Activated T-cell treated with anti-CD3 and anti-CD28 coated beads for 4 hours (primary cell): ENCODE measurements around the gene SEMA3G.

Experiments used
- DNase-seq: peaks from one replicate; pipeline ENCODE4 v3.0.0-alpha.2; 2020

SEMA3G gene

DNA sequence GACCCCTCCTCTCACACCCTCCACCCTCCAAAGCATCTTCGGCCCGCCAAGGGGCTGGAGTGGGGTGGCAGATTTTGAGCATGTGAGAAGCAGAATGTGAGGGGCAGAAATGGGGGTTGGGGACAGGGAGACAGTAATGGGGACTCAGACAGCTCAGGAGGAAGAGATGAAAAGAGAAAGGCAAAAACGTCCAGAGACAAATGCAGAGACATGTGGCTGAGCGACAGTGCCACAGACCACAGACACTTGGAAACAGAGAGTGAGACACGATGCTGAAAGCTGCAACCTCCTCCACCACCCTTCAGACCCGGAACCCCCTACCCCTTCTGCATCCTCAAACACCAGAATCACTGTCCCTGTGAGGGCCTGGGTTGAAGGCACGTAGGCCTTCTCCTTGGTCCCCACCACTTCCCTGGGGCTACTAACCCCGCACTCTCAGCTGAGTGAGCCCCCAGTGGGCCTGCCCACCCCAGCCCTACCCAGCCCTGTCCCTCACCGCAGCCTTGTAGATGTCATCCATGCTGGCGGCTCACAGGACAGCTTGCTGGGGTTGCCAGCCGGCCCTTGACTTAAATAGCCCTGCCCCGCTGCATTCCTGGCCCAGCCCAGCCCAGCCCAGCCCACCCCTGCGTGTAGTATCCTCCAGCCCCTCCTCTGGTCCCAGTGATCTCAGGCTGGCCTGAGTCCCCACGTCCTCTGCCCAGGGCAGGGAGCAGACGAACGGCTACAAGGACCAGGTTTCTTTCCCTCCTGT, 8.8 kb upstream of the SEMA3G start, which contains the start of gene TNNC1:
Gene TNNC1 (minus strand): TSS at position 546 of the 754 bp plus-strand sequence. CDS start 26 bp downstream, at position 520.
- DNase-seq: no peak

DNA sequence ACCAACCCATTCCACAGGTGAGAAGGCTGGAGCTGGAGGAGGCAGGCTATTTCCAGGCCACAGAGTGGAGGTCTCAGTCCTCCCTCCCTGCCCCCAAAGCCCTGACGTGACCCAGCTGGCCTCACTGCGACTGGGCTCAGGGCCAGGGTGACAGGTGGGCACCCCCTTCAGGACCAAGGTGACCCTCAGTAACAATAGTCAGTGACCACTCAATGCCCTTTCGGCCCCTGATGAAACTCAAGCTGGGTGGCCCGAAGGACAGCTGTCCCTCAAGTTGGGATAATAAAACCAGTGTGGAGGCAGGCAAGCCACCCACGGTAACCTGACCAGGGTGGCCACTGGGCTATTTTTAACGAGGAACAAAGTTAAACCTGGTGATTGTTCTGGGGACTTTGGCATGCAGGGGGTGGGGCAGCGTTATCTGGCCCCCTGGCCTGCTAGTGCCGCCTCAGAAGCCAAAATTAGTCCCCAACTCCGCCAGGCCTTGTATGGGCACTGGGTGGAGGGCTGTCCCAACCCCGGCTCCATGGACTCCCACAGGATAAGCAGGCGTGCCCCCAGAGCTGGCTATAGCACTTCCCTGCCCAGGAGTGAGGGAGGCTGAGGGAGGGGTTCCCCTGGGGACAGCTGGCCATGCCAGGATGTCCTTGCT, 7.8 kb upstream of the SEMA3G start:
- no peak for DNase-seq

DNA sequence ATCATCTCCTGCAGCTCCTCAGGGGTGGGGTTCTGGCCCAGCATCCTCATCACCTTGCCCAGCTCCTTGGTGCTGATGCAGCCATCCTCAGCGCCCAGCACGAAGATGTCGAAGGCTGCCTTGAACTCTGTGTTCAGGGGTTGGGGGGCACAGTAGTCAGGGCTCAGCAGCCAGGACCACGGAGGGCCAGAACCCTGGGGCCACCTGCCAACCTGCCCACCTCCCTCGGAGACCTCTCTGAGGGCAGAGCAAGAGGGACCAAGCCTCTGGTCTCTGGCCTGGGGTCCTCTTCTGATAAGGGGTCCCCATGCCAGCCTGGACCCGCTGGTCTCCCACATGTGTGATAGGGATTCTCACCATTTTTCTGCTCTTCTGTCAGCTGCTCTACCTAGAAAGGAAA, 7.2 kb upstream of the SEMA3G start:
- DNase-seq: no peak

DNA sequence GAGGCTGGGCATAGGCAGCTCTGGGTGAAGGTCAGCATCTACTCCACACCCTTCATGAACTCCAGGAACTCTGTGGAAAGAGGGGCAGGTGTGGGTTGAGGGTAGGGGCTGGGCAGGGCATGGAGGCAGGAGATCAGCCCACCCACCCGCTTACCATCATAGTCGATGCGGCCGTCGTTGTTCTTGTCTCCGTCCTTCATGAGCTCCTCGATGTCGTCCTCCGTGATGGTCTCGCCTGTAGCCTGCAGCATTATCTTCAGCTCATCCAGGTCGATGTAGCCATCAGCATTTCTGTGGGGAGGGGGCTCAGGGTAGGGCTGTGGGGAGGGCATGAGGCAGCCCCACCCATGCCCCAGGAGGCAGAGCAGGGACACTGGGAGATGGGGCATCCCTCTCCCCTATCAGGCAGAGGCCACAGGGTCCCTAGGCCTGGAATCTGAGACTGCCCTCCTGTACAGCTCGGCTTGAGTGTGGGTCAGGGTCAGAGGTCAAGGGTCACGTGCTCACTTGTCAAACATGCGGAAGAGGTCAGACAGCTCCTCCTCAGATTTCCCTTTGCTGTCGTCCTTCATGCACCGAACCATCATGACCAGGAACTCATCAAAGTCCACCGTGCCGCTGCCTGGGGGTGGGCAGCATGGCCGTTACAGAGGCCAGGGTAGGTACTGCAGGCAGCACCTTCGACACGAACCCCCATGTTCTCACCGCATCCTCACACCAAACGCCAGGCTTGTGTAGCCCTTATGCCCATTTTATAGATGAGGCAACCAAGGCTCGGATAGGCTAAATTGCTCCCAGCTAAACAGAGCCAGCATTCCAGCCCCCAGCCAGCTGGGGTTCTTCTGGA, 6.6 kb upstream of the SEMA3G start:
- no peak for DNase-seq

DNA sequence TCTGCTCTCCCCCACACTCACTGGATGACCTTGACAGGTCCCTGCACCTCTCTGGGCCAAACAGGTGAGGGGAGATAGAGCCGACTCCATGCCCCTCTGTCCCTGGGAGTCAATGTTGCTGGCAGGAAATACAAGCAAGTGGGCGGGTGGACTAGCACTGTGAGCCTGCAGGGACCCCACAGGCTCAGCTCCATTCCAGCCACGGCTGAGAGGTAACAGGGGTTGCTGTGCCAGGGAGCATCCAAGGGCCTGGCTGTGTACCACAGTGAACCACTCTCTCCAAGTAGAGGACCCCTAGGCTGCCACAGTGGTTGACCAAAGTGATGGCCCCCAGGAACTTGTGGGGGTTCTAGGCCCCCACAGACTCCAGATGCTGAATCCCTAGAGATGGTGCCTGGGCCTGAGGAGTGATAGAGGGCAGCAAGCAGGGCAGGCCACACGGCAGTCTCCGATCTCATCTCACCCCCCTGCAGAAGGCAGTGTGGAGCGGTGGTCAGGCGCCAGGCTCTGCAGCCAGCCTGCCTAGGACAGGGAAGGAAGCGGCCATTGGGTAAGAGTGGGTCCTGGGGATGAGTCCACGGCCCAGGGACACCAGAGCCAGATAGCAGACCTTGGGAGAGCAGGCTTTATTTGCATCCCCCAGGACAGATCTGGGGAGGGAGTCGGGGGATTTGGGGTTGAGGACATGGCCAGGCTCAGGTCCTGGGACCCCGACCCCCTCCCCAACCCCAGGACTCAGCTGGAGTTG, 5.8 kb upstream of the SEMA3G start:
- DNase-seq: no peak

DNA sequence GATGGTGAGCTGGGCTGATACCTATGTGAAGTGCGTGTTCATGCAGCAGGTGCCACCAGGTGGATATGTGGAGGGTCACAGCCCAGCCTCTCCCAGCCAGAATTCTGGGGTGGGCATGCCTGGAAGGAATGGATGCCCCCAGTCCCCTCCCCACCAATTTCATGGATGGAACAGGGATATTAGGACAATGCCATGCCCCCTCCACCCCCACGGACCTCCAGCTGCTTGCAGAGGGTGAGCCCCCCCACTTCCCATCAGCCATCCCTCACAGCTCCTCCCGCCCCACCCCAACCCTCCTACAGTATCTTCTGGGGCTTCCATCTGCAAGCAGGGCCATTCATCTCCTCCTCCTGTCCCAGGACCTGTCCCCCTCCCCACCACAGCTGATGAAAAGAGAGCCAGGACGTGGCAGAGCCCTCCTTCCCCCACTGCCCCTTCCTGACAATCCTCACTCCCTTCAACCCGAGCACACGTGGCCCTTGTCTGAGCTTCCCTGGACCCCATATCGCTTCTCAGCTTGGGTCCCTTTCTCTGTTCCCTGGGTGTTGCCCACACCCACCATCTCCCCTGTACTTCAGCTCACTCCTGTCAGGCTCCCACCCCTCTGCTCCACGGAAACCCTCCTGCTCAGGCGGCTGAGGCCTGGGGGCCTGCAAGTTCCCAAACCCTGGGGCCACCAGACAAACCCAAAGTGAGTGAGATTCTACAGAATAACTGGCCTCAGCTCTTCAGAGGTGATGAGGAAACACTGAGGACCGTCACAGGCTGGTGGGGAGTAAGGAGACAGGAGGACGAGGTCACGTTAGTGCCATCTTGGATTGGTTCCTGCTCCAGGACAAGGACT, 2.8 kb upstream of the SEMA3G start:
- DNase-seq: no peak

DNA sequence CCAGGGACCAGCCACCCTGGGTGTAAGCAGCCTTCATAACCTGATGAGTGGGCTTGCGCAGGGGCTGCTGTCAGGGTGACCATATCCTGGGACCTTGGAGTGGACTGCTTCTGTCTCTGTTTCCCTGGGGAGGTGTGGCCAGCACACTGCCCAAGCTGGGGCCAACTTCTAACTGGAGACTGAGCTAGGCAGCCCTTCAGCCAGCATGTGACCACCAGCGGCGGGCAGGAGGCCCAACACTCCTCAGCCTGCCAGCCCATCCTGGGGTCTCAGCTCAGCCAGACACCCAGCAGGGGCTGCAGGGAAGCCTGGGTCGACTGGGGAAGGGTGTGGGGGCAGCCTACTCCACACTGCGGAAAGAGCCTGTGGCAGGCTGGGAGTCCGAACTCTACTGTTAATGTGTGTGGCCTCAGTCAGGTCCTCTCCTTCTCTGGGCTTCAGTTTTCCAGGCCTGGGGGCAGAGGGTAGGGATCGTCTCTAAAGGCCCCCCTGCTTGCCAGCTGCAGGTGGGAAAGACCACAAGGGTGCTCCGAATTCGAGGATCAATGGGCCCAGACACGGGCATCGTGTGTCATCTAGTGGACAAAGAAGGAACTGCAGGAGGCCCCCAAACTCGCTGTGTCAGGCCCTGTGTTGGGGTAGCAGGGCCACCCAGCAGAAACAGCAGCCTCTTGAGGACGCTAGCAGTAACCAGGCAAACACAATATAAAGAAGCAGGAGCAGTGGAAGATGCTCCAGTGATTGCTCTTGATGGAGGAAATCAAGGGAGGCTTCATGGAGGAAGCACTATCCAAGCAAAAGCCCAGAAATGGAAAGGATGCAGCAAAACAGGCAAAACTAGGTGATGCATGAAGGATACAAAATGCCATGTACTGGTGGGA, 2.0 kb upstream of the SEMA3G start:
- DNase-seq: peak; percentile 68

DNA sequence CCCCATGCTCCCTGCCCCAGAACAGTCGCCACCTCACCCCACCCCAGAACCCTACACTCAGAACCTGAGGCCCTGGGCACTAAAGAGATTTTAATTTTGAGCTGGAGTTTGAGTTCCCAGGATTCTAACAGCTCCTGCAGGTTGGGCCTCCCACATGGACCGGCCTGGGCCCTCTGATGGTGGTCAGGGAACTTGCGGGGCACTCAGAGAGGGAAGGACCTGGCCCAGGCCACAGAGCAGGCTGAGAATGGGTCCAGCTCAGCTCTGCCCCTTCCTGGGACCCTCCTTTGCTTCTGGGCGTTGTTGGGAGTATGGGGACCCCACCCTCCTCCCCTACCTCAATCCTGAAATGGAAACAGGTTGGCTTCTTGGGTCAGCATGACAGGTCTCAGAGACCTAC, 1.1 kb upstream of the SEMA3G start:
- no peak for DNase-seq

DNA sequence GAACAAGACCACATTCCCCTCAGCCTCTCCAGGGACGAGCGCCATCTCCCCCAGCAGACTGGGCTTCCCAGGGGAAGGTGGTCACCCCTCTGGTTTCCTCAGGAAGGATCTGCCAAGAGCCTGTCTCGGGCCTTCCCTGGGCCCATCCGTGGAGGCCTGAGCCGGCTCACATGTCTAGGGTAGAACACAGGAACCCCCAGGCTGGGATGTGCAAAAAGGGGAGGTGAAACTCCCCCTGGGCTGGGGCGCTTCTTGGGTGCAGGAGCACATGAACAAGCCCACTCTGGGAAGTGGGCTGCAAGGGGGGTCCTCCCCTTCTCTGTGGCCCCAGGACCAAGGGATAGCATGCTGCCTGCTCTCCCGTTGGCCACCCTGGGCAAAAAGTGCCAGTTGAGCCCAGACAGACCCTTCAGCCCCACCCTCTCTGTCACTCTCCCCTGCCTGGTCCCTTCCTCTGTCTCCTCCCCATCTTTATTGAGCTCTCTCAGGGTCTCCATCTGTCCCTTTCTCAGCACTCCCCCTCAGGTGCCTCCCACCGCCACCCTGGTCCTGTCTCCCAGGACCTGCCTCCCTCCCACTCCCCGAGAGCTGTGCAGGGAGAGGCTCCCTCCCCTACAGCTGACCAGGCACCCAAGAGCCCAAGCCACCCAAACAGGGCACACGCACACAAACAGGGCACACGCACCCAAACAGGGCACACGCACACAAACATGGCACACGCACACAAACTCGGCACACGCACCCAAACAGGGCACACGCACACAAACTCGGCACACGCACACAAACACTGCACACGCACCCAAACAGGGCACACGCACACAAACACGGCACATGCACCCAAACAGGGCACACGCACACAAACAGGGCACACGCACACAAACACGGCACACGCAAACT, 864 bp downstream of the SEMA3G start:
- DNase-seq: no peak

DNA sequence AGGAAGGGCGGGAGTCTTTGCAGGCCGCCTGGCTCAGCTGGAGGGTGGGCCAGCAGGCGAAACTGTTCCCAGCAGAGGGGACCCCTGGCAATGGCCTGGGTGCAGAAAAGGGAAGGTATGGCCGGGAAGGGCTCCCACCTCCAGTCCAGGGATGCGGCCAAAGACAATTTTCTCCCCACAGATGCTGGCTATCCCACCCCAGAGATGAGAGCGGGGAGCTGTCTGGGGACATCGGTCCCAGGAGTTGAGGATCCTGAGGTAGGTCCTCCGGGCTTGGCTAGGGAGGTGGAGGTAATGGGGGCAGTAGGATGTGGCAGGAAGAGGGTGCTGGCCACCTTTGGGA, 1.7 kb downstream of the SEMA3G start:
- no peak for DNase-seq

DNA sequence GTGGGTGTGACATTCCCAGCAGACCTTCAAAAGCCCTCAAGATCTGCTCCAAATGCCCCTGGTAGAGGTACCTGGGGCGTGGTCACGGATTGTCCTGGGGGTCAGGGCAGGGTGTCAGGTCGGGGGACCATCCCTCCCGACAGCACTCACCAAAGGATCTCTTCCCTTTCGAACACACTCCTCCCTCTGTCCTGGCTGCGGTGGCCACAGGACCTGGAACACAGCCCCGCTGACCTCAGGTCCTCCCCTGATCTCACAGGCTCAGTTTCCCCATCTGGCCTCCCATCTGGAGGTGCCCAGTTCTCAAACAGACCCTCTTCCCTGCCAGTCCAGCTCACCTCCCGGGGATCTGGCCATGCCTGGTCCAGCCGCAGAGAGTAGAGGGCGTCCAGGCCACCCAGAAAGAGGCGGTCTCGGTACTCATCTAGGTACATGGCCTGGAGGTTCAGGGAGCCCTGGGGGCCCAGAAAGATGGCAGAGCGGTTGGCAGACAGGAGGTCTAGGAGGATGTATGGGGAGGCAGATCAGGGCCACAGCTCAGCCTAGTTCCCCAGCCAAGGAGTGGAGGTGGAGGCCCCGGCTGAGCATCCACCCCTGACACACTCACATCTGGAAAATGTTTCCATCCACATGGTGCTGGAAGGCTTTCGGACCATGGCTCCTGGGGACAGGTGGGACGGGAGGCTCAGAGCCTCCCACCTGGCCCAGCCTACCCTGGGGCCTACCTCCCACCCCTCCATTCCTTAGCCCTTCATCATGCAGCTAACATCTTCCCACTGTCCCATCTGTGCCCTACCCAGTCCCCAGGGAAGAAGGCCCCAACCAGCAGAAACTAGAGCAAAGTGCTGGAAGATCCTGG, 2.3 kb downstream of the SEMA3G start:
- no peak for DNase-seq

DNA sequence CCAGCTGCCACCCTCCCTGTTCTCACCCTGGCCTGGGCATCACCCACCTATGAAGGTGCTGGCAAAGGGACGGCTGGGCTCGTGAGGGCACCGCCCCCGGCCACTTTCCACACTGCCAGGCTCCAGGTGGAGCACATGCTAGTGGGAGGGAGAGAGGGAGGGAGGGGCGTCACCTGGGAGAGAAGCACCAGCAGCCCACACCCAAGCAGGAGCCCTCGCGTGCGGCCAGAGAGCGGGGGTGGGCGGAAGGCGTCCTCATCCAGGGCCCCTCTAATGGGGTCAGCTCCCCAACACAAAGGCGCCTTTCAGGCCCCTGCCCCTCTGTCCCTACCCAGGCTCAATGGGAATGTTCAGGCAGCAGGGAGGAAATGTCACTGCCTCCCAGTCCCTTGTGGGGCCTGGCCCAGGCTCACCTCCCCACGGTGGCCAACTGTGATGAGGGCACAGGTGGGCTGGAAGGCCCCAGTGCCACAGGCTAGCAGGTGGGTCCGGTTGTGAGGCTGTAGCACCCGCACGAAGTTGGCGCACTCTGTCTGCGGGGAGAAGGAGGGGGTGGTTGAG, 3.1 kb downstream of the SEMA3G start:
- no peak for DNase-seq

DNA sequence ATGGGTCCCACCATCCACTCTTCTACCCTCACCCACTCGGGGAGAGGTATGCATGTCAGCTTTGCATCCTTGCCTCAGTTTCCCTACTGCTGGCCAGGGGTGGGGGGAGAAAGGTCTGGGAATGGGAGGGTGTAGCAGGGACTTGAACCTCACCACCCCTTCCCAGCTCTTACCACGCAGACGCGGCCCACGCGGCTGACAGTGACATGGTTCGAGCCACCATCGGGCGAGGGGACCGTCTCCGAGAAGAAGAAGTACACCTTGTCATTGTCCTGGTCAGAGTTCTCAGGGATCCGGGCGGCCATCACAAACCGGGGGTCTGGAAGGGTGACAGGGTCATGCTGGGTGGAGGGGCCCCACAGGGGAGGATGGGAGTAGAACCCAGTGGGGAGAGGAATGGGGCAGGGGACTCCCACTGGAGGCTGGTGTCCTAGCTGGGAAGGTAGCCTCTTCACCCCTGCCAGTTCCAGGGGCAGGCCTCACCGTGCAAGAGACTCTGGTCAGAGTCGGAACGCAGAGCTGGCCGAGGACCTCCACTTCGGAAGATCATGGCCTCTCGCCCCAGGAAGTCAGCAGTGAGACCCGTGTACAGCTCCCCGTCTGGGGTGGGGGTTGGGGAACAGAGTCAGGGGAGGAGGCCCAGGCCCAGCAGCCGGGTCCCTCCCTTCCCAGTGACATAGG, 3.7 kb downstream of the SEMA3G start:
- no peak for DNase-seq

DNA sequence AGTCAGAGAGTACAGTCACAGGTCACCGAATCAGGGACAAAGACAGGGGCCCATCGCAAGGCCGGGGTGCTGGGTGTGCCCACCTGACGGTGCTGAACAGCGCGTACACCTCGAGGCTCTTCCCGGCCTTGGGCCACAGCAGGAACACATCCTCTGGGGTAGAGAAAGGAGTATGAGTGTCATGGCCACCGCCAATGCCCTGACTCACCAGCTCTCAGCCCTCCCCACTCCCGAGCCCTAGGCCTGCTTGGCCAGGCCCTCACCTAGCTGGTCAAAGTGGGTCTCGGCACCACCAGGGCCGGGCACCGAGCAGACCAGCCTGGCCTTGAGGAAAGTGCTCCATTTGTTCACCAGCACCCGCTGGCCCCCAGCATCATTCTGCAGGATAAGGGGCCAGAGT, 4.2 kb downstream of the SEMA3G start:
- DNase-seq: no peak

DNA sequence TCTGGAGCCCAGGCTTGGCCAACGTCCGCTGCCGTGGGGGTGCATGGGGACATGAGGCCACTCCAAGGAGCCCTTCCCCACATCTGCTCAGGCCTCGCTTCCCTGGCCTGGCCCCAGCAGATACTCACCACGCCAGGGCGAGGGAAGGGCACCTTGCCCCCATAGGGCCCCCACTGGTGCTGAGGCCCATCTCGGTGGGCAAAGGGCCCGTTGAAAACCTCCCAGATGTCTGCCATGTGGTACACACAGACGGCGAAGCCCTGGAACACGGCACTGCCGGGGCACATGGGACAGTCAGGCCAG, 4.7 kb downstream of the SEMA3G start:
- DNase-seq: no peak

DNA sequence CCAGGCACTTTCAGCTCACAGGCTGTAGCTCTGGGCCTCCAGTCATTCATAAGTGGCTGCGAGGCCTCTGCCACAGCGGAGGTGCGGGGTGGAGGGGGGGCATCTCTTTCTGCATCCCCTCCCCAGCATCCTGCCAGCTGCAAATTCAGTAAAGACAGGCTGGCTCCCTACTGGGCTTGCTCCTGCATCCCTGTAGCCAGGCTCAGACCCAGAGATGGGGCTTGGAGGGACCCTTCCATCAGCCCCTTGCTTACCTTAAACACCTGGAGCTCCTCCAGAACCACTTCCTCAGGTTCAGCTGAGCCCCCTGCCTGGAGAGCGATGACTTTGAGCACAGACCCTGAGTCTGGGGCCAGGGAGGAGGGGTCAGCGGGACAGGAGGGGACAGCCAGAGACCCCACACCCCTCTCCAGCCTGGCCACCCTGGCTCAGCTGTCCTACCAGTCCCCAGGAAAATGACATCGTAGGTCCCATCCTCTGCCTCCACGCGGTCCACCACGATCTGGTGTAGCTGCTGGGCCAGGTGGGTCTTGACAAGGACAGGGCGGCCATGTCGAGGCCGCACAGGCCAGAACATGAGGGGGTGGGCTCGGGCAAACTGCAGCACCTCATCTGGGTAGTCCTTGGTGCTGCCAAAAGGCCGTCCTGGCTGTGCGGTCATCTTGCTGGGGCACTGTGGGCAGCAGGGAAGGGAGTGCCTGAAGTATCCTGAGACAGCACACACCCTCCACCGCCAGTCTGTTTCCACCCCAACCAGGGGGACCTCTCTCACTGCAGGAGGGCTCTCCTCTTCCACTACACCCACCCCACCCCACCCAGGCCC, 5.3 kb downstream of the SEMA3G start:
- no peak for DNase-seq
